ENCODE results near the gene ARL9.

Gene ARL9

DNA sequence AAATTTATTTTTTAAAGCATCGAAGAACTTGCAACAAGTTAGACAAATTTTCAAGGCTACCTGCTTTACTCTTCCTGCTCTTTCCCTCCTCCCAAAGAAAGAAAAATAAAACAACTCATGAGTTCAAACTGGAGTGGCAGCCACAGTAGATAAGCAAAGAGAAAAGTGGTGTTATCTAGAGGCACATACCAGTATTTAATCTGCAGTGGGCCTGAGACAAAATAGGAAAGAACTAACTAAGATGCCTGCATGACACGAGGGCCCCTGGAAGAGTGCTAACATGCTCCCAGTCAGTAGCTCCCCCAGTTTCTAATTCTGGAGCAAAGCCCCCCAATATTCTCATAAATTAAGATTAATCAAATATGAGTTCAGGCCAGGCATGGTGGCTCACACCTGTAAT, 7.9 kb downstream of the ARL9 start:
- DNase-seq = no peak

DNA sequence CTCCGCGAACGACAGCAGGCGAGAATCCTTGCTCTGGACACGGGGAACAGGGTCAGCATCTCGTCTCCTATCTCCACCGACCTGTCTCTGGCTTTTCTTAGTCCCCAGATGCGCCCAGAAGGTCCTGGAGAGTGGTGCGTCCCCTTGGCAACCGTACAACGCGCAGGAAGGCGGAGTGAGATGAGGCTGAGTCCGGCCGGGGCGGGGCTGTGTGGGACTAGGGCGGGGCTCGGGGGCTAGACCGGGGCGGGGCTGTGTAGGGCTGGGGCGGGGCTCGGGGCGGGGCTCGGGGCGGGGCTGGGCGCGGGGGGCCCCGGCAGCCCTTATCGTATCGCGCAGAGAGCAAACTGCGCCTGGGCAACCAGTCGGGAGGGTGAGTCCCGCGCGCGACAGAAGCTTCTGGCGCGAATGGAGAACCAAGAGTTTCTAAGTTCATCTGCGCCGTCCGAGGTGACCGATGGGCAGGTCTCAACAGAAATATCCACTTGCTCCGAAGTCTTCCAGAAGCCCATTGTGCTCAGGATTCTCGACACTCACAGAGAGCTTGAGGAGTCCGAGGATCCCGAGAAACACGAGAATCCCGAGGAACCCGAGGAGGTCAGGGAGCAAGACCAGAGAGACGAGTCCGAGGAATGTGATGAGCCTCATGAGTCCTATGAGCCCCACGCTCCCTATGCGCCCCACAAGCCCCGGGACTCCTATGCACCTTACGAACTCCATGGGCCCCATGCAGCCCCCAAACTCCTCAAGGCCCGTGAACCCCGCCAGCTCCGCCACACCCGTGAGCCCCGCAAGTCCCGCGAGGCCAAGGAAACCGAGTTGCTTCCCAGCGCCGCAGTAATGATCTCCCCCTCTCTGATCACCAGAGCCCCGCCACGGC, 24.9 kb downstream of the ARL9 start:
- H3K27me3 ChIP-seq (ENCODE audit: insufficient read depth, low read depth, severe bottlenecking) = no peaks in the 10 kb centered on the region
- TF ChIP-seq, protein P1, sequence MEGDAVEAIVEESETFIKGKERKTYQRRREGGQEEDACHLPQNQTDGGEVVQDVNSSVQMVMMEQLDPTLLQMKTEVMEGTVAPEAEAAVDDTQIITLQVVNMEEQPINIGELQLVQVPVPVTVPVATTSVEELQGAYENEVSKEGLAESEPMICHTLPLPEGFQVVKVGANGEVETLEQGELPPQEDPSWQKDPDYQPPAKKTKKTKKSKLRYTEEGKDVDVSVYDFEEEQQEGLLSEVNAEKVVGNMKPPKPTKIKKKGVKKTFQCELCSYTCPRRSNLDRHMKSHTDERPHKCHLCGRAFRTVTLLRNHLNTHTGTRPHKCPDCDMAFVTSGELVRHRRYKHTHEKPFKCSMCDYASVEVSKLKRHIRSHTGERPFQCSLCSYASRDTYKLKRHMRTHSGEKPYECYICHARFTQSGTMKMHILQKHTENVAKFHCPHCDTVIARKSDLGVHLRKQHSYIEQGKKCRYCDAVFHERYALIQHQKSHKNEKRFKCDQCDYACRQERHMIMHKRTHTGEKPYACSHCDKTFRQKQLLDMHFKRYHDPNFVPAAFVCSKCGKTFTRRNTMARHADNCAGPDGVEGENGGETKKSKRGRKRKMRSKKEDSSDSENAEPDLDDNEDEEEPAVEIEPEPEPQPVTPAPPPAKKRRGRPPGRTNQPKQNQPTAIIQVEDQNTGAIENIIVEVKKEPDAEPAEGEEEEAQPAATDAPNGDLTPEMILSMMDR (IDR thresholded peaks at IDR 0.05; ENCODE audit: low read depth, low read length) = no peak
- H3K36me3 ChIP-seq = no peaks in the 10 kb centered on the region
- peak overlapping the region; percentile 71 for H3K4me3 ChIP-seq (ENCODE audit: low read depth, low read length)
- DNase-seq = peak; percentile 88
- H3K27ac ChIP-seq = no peak overlapping the region
- H3K9me3 ChIP-seq (ENCODE audit: severe bottlenecking) = no peaks in the 10 kb centered on the region

More for the DNA sequence above, 7.9 kb downstream of the ARL9 start:
- TF ChIP-seq, protein P1 (IDR thresholded peaks at IDR 0.05; ENCODE audit: low read depth, low read length) = no peak
- H3K27ac ChIP-seq = no peak overlapping the region
- H3K27me3 ChIP-seq (ENCODE audit: insufficient read depth, low read depth, severe bottlenecking) = no peaks in the 10 kb centered on the region
- H3K9me3 ChIP-seq (ENCODE audit: severe bottlenecking) = no peaks in the 10 kb centered on the region
- H3K4me3 ChIP-seq (ENCODE audit: low read depth, low read length) = no peak overlapping the region
- H3K36me3 ChIP-seq = no peaks in the 10 kb centered on the region

DNA sequence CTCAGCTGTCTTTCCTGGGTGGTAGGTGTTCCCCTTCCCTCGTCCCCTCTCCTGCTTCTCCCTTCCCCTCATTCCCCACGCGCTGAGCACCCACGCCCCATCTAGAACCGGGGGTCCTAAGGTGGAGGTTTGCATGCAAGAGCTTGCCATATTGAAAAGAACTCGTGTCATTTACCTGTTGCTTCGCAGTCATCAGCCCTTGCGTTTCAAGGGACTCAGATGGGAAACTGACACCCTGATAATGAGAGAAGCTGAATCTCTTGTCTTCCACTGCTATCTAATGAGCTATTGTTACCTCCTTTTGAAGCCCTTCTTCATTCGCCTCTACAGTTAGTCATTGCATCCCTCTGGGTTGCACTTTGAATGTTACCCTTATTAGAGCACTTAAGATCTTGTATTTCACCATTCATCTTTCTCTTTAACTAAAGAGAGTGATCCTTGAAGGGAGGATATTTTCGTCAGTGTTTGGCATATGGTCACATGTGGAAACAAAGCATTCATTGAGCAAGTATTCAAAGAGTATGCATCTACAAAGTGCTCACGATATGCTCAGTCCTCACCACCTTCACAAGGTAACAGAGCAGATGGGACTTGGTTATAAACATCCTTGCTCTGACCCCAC, 25.7 kb downstream of the ARL9 start:
- no peaks in the 10 kb centered on the region for H3K9me3 ChIP-seq (ENCODE audit: severe bottlenecking)
- no peak overlapping the region for H3K27ac ChIP-seq
- TF ChIP-seq, protein P1 (IDR thresholded peaks at IDR 0.05; ENCODE audit: low read depth, low read length) = no peak
- no peak for DNase-seq
- no peak overlapping the region for H3K4me3 ChIP-seq (ENCODE audit: low read depth, low read length)
- H3K27me3 ChIP-seq (ENCODE audit: insufficient read depth, low read depth, severe bottlenecking) = no peaks in the 10 kb centered on the region
- no peaks in the 10 kb centered on the region for H3K36me3 ChIP-seq

DNA sequence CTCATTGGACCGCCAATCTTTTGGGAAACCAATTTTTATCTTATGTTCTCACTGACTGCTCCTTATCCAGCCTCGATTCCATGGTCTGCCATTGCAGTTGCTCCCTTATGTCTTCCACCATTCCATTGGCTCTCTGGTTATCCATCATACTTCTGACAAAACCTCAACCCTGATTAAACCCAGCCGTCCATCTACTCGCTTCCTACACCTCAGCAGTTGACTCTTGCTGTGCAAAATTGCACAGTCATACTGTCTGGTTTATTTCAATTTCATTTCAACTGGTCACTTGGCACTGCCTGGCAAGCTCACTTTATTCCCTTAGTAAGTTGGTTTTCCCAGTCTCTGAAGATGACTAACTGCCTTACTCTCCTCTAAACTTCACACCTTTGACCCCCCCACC, 26.2 kb downstream of the ARL9 start:
- TF ChIP-seq, protein P1 (IDR thresholded peaks at IDR 0.05; ENCODE audit: low read depth, low read length) = no peak
- DNase-seq = no peak
- no peaks in the 10 kb centered on the region for H3K9me3 ChIP-seq (ENCODE audit: severe bottlenecking)
- H3K27me3 ChIP-seq (ENCODE audit: insufficient read depth, low read depth, severe bottlenecking) = no peaks in the 10 kb centered on the region
- H3K4me3 ChIP-seq (ENCODE audit: low read depth, low read length) = no peak overlapping the region
- no peaks in the 10 kb centered on the region for H3K36me3 ChIP-seq
- H3K27ac ChIP-seq = no peak overlapping the region

DNA sequence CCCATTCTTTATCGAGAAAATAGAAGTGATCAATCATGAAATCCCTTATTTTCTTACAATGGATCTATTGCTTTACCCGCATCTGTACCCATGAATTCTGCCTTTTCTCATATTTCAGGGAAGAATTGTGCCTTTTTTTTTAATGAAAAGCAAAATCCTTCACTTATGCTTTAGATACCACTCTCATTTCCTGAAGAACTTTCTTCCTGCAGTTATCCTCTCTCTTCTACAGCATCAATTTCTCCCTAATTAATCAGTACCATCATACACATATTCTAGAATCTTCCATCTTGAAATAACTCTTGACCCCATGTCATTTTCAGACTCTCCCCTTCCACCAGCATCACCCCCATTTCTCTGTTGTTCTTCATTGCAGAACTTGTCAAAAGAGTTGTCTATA, 26.6 kb downstream of the ARL9 start:
- no peak overlapping the region for H3K27ac ChIP-seq
- no peak overlapping the region for H3K4me3 ChIP-seq (ENCODE audit: low read depth, low read length)
- no peaks in the 10 kb centered on the region for H3K36me3 ChIP-seq
- TF ChIP-seq, protein P1 (IDR thresholded peaks at IDR 0.05; ENCODE audit: low read depth, low read length) = no peak
- H3K9me3 ChIP-seq (ENCODE audit: severe bottlenecking) = no peaks in the 10 kb centered on the region
- no peaks in the 10 kb centered on the region for H3K27me3 ChIP-seq (ENCODE audit: insufficient read depth, low read depth, severe bottlenecking)
- no peak for DNase-seq

Data from WERI-Rb-1 (cell line).